ENCODE data around the gene PYDC2. TPM values are rescaled to one million over a fixed set of nuclear protein-coding genes. Genes with fewer than 3 reads are reported as not detected.

Gene PYDC2
- polyA plus RNA-seq, 2 of the 4 experiments (the other 2 are of a cell fraction), result not detected

DNA sequence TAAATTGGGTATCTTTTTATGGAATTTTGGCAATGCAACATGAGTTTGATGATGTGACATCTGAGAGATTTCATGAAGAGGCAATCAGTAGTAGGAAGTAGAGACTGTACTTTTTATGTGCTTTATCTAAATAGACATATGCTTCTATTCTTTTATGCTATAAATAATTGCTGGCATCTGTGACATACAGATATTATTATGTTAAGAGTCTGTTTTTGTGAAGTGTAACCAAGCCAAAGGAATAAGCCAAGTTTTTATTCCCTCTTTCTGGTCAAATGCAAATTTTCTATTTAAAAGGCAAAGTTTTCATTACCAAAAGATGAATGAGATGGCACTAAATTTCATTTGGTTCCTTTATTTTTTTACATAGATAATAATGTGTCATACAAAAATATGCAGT lies 32.4 kb downstream of the PYDC2 start:
- H3K9me3 ChIP-seq, result no peaks in the 10 kb centered on the region
- no peak overlapping the region for H3K27ac ChIP-seq
- no peak overlapping the region for H3K4me2 ChIP-seq
- POLR2A ChIA-PET, result no interaction called here
- CTCF ChIA-PET, result no interaction called here
- no peaks in the 10 kb centered on the region for H3K4me1 ChIP-seq
- ATAC-seq (no peak), DNase-seq (ENCODE audit: low read depth in 1 of 2, low spot score in 1 of 2) (no peak), FAIRE-seq (no peak)
- H3K4me3 ChIP-seq, result no peak overlapping the region
- no peak for TF ChIP-seq RARB (CRISPR knock-in tag; IDR thresholded peaks at IDR 0.05)
- TF ChIP-seq, protein P1, sequence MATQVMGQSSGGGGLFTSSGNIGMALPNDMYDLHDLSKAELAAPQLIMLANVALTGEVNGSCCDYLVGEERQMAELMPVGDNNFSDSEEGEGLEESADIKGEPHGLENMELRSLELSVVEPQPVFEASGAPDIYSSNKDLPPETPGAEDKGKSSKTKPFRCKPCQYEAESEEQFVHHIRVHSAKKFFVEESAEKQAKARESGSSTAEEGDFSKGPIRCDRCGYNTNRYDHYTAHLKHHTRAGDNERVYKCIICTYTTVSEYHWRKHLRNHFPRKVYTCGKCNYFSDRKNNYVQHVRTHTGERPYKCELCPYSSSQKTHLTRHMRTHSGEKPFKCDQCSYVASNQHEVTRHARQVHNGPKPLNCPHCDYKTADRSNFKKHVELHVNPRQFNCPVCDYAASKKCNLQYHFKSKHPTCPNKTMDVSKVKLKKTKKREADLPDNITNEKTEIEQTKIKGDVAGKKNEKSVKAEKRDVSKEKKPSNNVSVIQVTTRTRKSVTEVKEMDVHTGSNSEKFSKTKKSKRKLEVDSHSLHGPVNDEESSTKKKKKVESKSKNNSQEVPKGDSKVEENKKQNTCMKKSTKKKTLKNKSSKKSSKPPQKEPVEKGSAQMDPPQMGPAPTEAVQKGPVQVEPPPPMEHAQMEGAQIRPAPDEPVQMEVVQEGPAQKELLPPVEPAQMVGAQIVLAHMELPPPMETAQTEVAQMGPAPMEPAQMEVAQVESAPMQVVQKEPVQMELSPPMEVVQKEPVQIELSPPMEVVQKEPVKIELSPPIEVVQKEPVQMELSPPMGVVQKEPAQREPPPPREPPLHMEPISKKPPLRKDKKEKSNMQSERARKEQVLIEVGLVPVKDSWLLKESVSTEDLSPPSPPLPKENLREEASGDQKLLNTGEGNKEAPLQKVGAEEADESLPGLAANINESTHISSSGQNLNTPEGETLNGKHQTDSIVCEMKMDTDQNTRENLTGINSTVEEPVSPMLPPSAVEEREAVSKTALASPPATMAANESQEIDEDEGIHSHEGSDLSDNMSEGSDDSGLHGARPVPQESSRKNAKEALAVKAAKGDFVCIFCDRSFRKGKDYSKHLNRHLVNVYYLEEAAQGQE (IDR thresholded peaks at IDR 0.05), result no peak
- TF ChIP-seq HOXA7 (CRISPR knock-in tag; IDR thresholded peaks at IDR 0.05), result no peak
- no peak for TF ChIP-seq NFE2L2 (conservative IDR thresholded peaks at IDR 0.05; ENCODE audit: low read length)
- no peak for TF ChIP-seq HOXB5 (CRISPR knock-in tag; IDR thresholded peaks at IDR 0.05)
- TF ChIP-seq MYC (IDR thresholded peaks at IDR 0.05; ENCODE audit: borderline replicate concordance, low read length), result no peak

- H3K4me2 ChIP-seq, result peak overlapping the region; percentile 29
- TF ChIP-seq RCOR1 (IDR thresholded peaks at IDR 0.05; ENCODE audit: low read depth, low read length) (no peak), NPAS2 (CRISPR knock-in tag; IDR thresholded peaks at IDR 0.05; ENCODE audit: borderline replicate concordance) (no peak), MAZ (IDR thresholded peaks at IDR 0.05; ENCODE audit: borderline replicate concordance, low read depth, low read length) (no peak), EHF (CRISPR knock-in tag; IDR thresholded peaks at IDR 0.05) (no peak)
- H3K27ac ChIP-seq, result no peak overlapping the region
- no peak for DNase-seq (ENCODE audit: low read depth in 1 of 2, low spot score in 1 of 2)
- ATAC-seq, result no peak
- no peaks in the 10 kb centered on the region for H3K9me3 ChIP-seq
- WGBS (ENCODE audit: missing lambda C conversion rate), result 36% methylated on average over 11 of the region's 20 CpGs
- no peak for FAIRE-seq
- ChIA-PET POLR2A (no interaction called here), CTCF (no interaction called here)
- no peak overlapping the region for H3K4me3 ChIP-seq
- H3K4me1 ChIP-seq, result no peaks in the 10 kb centered on the region
These were observed 38.5 kb downstream of the PYDC2 start for GRCh38 chr3:191499307-191500080.

DNA sequence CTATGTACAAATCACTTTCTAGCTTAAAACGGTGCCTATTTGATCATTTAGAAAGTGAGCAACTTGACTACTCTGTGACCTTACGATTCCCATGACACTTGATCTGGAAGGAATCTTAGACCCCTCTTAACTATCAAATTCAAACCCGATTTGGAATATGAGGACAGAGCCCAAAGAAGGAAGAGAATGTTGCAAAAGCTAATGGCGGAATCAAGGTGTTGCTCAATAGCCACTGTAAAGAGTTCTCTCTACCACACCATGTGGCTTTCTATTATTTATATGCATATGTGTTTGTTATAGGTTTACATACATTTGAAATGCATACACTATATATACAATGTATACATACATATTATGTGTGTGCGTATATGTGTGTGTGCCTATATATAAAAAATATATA lies 39.9 kb downstream of the PYDC2 start:
- no peak overlapping the region for H3K4me3 ChIP-seq
- DNase-seq (ENCODE audit: low read depth in 1 of 2, low spot score in 1 of 2) (no peak), ATAC-seq (no peak), FAIRE-seq (no peak)
- ChIA-PET POLR2A (no interaction called here), CTCF (no interaction called here)
- H3K4me2 ChIP-seq, result no peak overlapping the region
- 58% methylated on average over 5 of the region's 5 CpGs for WGBS (ENCODE audit: missing lambda C conversion rate)
- H3K27ac ChIP-seq, result no peak overlapping the region
- H3K4me1 ChIP-seq, result no peaks in the 10 kb centered on the region
- H3K9me3 ChIP-seq, result no peaks in the 10 kb centered on the region
- TF ChIP-seq JUN (IDR thresholded peaks at IDR 0.05) (no peak), EHF (CRISPR knock-in tag; IDR thresholded peaks at IDR 0.05) (no peak), MAX (IDR thresholded peaks at IDR 0.05) (no peak), HOXB13 (CRISPR knock-in tag; IDR thresholded peaks at IDR 0.05; ENCODE audit: low read depth) (no peak), SREBF2 (IDR thresholded peaks at IDR 0.05) (no peak), CBX8 (IDR thresholded peaks at IDR 0.05) (no peak), ELK1 (IDR thresholded peaks at IDR 0.05; ENCODE audit: low read depth, low read length) (no peak), RNF2 (IDR thresholded peaks at IDR 0.05; ENCODE audit: borderline replicate concordance, low read depth) (no peak), SMC3 (IDR thresholded peaks at IDR 0.05) (no peak), ZFP36 (IDR thresholded peaks at IDR 0.05; ENCODE audit: borderline replicate concordance, partially characterized antibody) (no peak), NFE2L2 (conservative IDR thresholded peaks at IDR 0.05; ENCODE audit: low read length) (no peak), ZNF302 (CRISPR knock-in tag; IDR thresholded peaks at IDR 0.05) (no peak), HOXB5 (CRISPR knock-in tag; IDR thresholded peaks at IDR 0.05) (no peak), PBX3 (IDR thresholded peaks at IDR 0.05) (no peak), CHD2 (IDR thresholded peaks at IDR 0.05; ENCODE audit: low read length, partially characterized antibody) (no peak), TP53 (CRISPR knock-in tag; IDR thresholded peaks at IDR 0.05) (no peak), POLR2A (IDR thresholded peaks at IDR 0.05; ENCODE audit: low read length) (no peak), ZC3H11A (IDR thresholded peaks at IDR 0.05) (no peak), ESRRA (IDR thresholded peaks at IDR 0.05; ENCODE audit: borderline replicate concordance, low read length) (no peak)
- TF ChIP-seq, protein P2, sequence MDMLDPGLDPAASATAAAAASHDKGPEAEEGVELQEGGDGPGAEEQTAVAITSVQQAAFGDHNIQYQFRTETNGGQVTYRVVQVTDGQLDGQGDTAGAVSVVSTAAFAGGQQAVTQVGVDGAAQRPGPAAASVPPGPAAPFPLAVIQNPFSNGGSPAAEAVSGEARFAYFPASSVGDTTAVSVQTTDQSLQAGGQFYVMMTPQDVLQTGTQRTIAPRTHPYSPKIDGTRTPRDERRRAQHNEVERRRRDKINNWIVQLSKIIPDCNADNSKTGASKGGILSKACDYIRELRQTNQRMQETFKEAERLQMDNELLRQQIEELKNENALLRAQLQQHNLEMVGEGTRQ (IDR thresholded peaks at IDR 0.05), result no peak
